Measurements from ENCODE around the gene IPO4.

DNA sequence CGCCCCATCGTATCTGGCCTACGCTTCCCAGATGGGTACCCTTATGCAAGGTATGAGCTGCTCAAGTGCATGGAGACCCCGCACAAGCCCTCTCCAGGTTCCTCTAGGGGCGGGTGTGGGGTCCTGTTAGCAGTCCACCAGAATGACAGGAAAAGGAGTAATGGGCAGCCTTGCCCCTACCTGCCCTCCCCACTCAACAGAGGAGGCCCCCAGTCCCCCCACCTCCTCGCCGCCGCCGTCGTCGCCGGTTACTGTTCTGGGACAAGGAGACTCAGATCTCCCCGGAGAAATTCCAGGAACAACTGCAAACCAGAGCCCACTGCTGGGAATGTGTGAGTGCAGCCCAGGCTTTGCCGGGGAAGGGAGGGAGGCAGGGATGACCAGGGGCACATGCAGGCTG lies 10.7 kb downstream of the IPO4 start:
- TF ChIP-seq EZH2phosphoT487 (IDR thresholded peaks at IDR 0.05; ENCODE audit: borderline replicate concordance, low read length), result no peak
- TF ChIP-seq, protein P1, sequence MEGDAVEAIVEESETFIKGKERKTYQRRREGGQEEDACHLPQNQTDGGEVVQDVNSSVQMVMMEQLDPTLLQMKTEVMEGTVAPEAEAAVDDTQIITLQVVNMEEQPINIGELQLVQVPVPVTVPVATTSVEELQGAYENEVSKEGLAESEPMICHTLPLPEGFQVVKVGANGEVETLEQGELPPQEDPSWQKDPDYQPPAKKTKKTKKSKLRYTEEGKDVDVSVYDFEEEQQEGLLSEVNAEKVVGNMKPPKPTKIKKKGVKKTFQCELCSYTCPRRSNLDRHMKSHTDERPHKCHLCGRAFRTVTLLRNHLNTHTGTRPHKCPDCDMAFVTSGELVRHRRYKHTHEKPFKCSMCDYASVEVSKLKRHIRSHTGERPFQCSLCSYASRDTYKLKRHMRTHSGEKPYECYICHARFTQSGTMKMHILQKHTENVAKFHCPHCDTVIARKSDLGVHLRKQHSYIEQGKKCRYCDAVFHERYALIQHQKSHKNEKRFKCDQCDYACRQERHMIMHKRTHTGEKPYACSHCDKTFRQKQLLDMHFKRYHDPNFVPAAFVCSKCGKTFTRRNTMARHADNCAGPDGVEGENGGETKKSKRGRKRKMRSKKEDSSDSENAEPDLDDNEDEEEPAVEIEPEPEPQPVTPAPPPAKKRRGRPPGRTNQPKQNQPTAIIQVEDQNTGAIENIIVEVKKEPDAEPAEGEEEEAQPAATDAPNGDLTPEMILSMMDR (IDR thresholded peaks at IDR 0.05; ENCODE audit: low read depth, low read length, poor library complexity, severe bottlenecking), result no peak

All from DOHH2 (cell line).